A549 (cell line): Measurements from ENCODE around the gene ARHGAP18. TPM values are rescaled to one million over a fixed set of nuclear protein-coding genes. Genes with fewer than 3 reads are reported as not detected.

ENCODE experiments used
- ATAC-seq, 2 experiments: fragments of 200-7000 bp in 1 of 2; fragments of >200 bp in 1 of 2; cut with Nextera tagmentation in 1 of 2; cut with Tn5 transposase in 1 of 2; 3 replicates each; pipeline versions ENCODE4 v1.8.0 to v1.9.1; 2018 to 2020; ENCODE audit warnings: mild to moderate bottlenecking in 1 of 2, moderate library complexity in 1 of 2
- CTCF ChIA-PET: fragments of 300-600 bp; sonication (Branson Sonifier 250); formaldehyde crosslinking; extraction: SDS; loops from one replicate; lab custom pipeline; 2021; ENCODE audit warnings: antibody characterized with exemption, inconsistent platforms; lab: Yijun Ruan, JAX
- POLR2A ChIA-PET: fragments of 350-600 bp; formaldehyde crosslinking; extraction: SDS; loops from one replicate; lab custom pipeline; 2021; ENCODE audit warnings: antibody characterized with exemption, inconsistent platforms; lab: Yijun Ruan, JAX
- DNase-seq, 2 experiments: peaks; one replicate each; pipeline versions ENCODE4 v3.0.0 to v3.0.0-alpha.2; 2011 to 2016; ENCODE audit warnings: low read depth in 1 of 2, low spot score in 1 of 2
- FAIRE-seq: peaks from 2 replicates; lab custom pipeline; 2011; peaks lifted over from hg19 to GRCh38; lab: Jason Lieb, UNC
- H3K27ac ChIP-seq, 2 experiments: fragments of >200 bp; sonication (Bioruptor Twin); formaldehyde crosslinking; 3 replicates each; pipeline ENCODE4 v1.5.1; 2016 to 2017
- H3K4me1 ChIP-seq: fragments of >200 bp; sonication (Bioruptor Twin); formaldehyde crosslinking; 3 replicates; pipeline ENCODE4 v1.6.1; 2016
- H3K4me2 ChIP-seq: fragments of >200 bp; sonication (Bioruptor Twin); formaldehyde crosslinking; 3 replicates; pipeline ENCODE4 v1.6.1; 2016
- H3K4me3 ChIP-seq: fragments of >200 bp; sonication (Bioruptor Twin); formaldehyde crosslinking; 3 replicates; pipeline ENCODE4 v1.5.1; 2016
- H3K9me3 ChIP-seq: fragments of >200 bp; sonication (Bioruptor Twin); formaldehyde crosslinking; 3 replicates; pipeline ENCODE4 v1.6.1; 2016
- BHLHE40 ChIP-seq: IDR thresholded peaks from 2 replicates; pipeline ENCODE4 v1.6.1; 2012; ENCODE audit warnings: low read depth, low read length, inconsistent platforms
- CBX2 ChIP-seq: fragments of 200-600 bp; sonication (generic); IDR thresholded peaks from 2 replicates; pipeline ENCODE4 v1.6.1; 2016; ENCODE audit warnings: low read depth, mild to moderate bottlenecking, borderline replicate concordance
- CEBPB ChIP-seq, 2 experiments: fragments of >200 bp in 1 of 2; sonication (Bioruptor Twin) in 1 of 2; formaldehyde crosslinking in 1 of 2; IDR thresholded peaks; 2 replicates each; pipeline ENCODE4 v1.6.1; 2012 to 2016
- CHD2 ChIP-seq: fragments of 150-350 bp; IDR thresholded peaks from 2 replicates; pipeline ENCODE4 v1.6.1; 2014; ENCODE audit warnings: low read length; ENCODE audit not compliant: partially characterized antibody
- CHD4 ChIP-seq: fragments of 200-600 bp; sonication (generic); IDR thresholded peaks from 2 replicates; pipeline ENCODE4 v1.6.1; 2016; ENCODE audit warnings: antibody characterized with exemption, mild to moderate bottlenecking, borderline replicate concordance
- EP300 ChIP-seq, 2 experiments: fragments of >200 bp; sonication (Bioruptor Twin); formaldehyde crosslinking; IDR thresholded peaks; 2 replicates in 1 of 2; 3 replicates in 1 of 2; pipeline ENCODE4 v1.6.1; 2016 to 2017
- FOSB ChIP-seq: fragments of 250-450 bp; sonication (Bioruptor Pico); IDR thresholded peaks from 2 replicates; pipeline ENCODE4 v1.5.0; 2020; ENCODE audit warnings: mild to moderate bottlenecking, moderate library complexity
- FOSL2 ChIP-seq, 2 experiments: fragments of 450-650 bp in 1 of 2; fragments of >200 bp in 1 of 2; sonication (Bioruptor Twin) in 1 of 2; formaldehyde crosslinking; IDR thresholded peaks; 2 replicates each; pipeline versions ENCODE4 v1.5.0 to v1.6.1; 2016 to 2020; ENCODE audit warnings: mild to moderate bottlenecking in 1 of 2, moderate library complexity in 1 of 2
- FOXS1 ChIP-seq: fragments of 250-450 bp; sonication (Bioruptor Pico); IDR thresholded peaks from 2 replicates; pipeline ENCODE4 v1.5.0; 2020; ENCODE audit warnings: mild to moderate bottlenecking, moderate library complexity
- HOXB5 ChIP-seq: fragments of 250-450 bp; sonication (Bioruptor Pico); IDR thresholded peaks from 2 replicates; pipeline ENCODE4 v1.5.0; 2020; ENCODE audit warnings: mild to moderate bottlenecking, moderate library complexity
- JUN ChIP-seq, 2 experiments: fragments of >200 bp; sonication (Bioruptor Twin); formaldehyde crosslinking; IDR thresholded peaks; 2 replicates in 1 of 2; 3 replicates in 1 of 2; pipeline ENCODE4 v1.6.1; 2016 to 2017
- KDM5A ChIP-seq: fragments of 200-600 bp; sonication (generic); IDR thresholded peaks from 2 replicates; pipeline ENCODE4 v1.6.1; 2016; ENCODE audit warnings: antibody characterized with exemption, mild to moderate bottlenecking
- MAFK ChIP-seq: fragments of 450-650 bp; IDR thresholded peaks from 2 replicates; pipeline ENCODE4 v1.6.1; 2014; ENCODE audit not compliant: partially characterized antibody
- MAZ ChIP-seq: fragments of 150-350 bp; IDR thresholded peaks from 2 replicates; pipeline ENCODE4 v1.6.1; 2014; ENCODE audit warnings: antibody characterized with exemption, low read depth, low read length, borderline replicate concordance
- MYC ChIP-seq: IDR thresholded peaks from 2 replicates; pipeline ENCODE4 v1.6.1; 2012; ENCODE audit warnings: mild to moderate bottlenecking, inconsistent platforms, low read length, improper control_type of control experiment, borderline replicate concordance
- NFE2L2 ChIP-seq: fragments of 150-350 bp; conservative IDR thresholded peaks from 2 replicates; pipeline ENCODE4 v1.6.1; 2014; ENCODE audit warnings: low read length
- NR3C1 ChIP-seq: fragments of >200 bp; sonication (Bioruptor Twin); formaldehyde crosslinking; IDR thresholded peaks from 3 replicates; pipeline ENCODE4 v1.6.1; 2017
- POLR2A ChIP-seq: IDR thresholded peaks from 2 replicates; pipeline ENCODE4 v1.6.1; 2012; ENCODE audit warnings: mild to moderate bottlenecking, low read length
- RAD21 ChIP-seq, 2 experiments: fragments of >200 bp in 1 of 2; sonication (Bioruptor Twin) in 1 of 2; formaldehyde crosslinking in 1 of 2; IDR thresholded peaks in 1 of 2; conservative IDR thresholded peaks in 1 of 2; 2 replicates in 1 of 2; 3 replicates in 1 of 2; pipeline ENCODE4 v1.6.1; 2012 to 2018; ENCODE audit warnings: inconsistent platforms in 1 of 2
- RFX5 ChIP-seq: fragments of 450-650 bp; IDR thresholded peaks from 2 replicates; pipeline ENCODE4 v1.7.1; 2014; ENCODE audit warnings: antibody characterized with exemption, mild to moderate bottlenecking, moderate library complexity
- TFCP2L1 ChIP-seq: fragments of 250-450 bp; sonication (Bioruptor Pico); IDR thresholded peaks from 2 replicates; pipeline ENCODE4 v1.5.0; 2021; ENCODE audit warnings: mild to moderate bottlenecking
- TP53 ChIP-seq: fragments of 250-450 bp; sonication (Bioruptor Pico); IDR thresholded peaks from 2 replicates; pipeline ENCODE4 v1.5.0; 2021; ENCODE audit warnings: mild to moderate bottlenecking, moderate library complexity
- ZC3H11A ChIP-seq: fragments of 450-650 bp; IDR thresholded peaks from 2 replicates; pipeline ENCODE4 v1.6.1; 2014; ENCODE audit warnings: antibody characterized with exemption, mild to moderate bottlenecking
- WGBS: methylation state at CpG from one replicate; pipeline ENCODE4 v1.1.6; 2017; ENCODE audit errors: missing lambda C conversion rate; 5-methylcytosine and 5-hydroxymethylcytosine counted together
- polyA plus RNA-seq, 4 experiments: library from polyadenylated mRNA; depleted of rRNA in 3 of 4; stranded (reverse); fragments of >200 nt; fragmentation: RNase III in 1 of 4; extraction: RNeasy Plus Mini Kit Qiagen cat#74134 plus additional on column Dnase treatment in 1 of 4; gene quantifications; 2 replicates in 3 of 4; 3 replicates in 1 of 4; pipeline ENCODE4 v1.2.3, GENCODE V29; 2011 to 2017
- TF ChIP-seq, protein P1 (sequence below): fragments of 250-450 bp; sonication (Bioruptor Pico); IDR thresholded peaks from 2 replicates; pipeline ENCODE4 v1.5.0; 2020; ENCODE audit warnings: low read depth, mild to moderate bottlenecking, moderate library complexity
- TF ChIP-seq, protein P2 (sequence below): fragments of >200 bp; sonication (Bioruptor Twin); formaldehyde crosslinking; IDR thresholded peaks from 2 replicates; pipeline ENCODE4 v1.6.1; 2016
- TF ChIP-seq, protein P3 (sequence below): IDR thresholded peaks from 2 replicates; pipeline ENCODE4 v1.6.1; 2012
- TF ChIP-seq, protein P4 (sequence below): IDR thresholded peaks from 2 replicates; pipeline ENCODE4 v1.6.1; 2012; ENCODE audit warnings: low read depth, borderline replicate concordance
- TF ChIP-seq, protein P5 (sequence below): fragments of 150-350 bp; IDR thresholded peaks from 2 replicates; pipeline ENCODE4 v1.6.1; 2014; ENCODE audit warnings: low read depth, mild to moderate bottlenecking, low read length

The ARHGAP18 gene
- polyA plus RNA-seq, 2 of the 4 experiments (the other 2 are of a cell fraction): 11.2 to 16.7 TPM

DNA sequence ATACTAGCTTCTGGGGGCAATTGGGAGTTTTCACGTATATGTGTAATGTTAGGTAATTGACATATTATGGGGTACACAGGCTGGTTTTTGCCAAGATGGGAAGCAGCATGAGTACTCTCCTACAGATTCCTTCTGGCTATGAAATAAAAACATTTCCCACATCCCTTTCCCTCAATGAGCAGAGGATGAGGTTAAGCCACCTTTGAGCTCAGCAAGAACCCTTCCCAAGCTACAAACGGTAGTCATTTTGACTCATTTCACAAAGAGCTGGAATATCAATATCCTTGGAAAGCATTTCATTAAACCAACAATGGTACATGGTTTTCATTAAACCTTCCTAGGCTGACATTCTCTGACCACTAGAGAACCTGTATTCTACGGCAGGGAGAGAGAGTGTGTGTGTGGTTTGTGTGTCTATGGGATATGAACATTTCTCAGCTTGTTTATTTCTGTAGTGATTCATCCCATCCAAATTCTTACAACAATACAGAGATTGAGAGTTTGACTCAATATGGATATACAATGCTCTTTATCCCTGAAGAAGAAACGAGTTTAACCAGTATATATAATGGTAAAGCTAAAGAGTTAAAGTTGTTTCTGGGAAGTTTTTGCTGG lies 119.5 kb downstream of the ARHGAP18 start:
- FAIRE-seq (no peak), ATAC-seq (no peak), DNase-seq (no peak)
- H3K4me2 ChIP-seq: no peak overlapping the region
- 74% methylated on average over 4 of the region's 4 CpGs for WGBS
- ChIA-PET POLR2A (no interaction called here), CTCF (interaction anchor here (1.0 to 2.9 kb wide), 3 partner anchors 8 to 140 kb away, joined by 3 to 17 read pairs (median 6); no protein-coding TSS in a partner anchor)
- 0 out of 3 replicates have a peak, but pooled peaks cover 6% of the 10 kb centered on the region for H3K4me1 ChIP-seq
- H3K4me3 ChIP-seq: no peak overlapping the region
- no peak overlapping the region for H3K27ac ChIP-seq
- TF ChIP-seq HOXB5: no peak
- TF ChIP-seq FOSB (CRISPR knock-in tag): no peak
- no peak for TF ChIP-seq CHD4
- TF ChIP-seq, protein P1, sequence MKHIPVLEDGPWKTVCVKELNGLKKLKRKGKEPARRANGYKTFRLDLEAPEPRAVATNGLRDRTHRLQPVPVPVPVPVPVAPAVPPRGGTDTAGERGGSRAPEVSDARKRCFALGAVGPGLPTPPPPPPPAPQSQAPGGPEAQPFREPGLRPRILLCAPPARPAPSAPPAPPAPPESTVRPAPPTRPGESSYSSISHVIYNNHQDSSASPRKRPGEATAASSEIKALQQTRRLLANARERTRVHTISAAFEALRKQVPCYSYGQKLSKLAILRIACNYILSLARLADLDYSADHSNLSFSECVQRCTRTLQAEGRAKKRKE: no peak
- TF ChIP-seq RAD21 (conservative IDR thresholded peaks at IDR 0.05 in 1 of 2, IDR thresholded peaks at IDR 0.05 in 1 of 2): no peak
- no peak for TF ChIP-seq NFE2L2
- TF ChIP-seq FOSL2 (IDR thresholded peaks at IDR 0.05): no peak
- no peak for TF ChIP-seq FOSL2 (CRISPR knock-in tag; IDR thresholded peaks at IDR 0.05)
- no peak for TF ChIP-seq CBX2
- TF ChIP-seq EP300 (IDR thresholded peaks at IDR 0.05): no peak
- TF ChIP-seq JUN (IDR thresholded peaks at IDR 0.05): no peak
- no peak for TF ChIP-seq RFX5
- no peak for TF ChIP-seq BHLHE40
- TF ChIP-seq NR3C1: no peak
- no peak for TF ChIP-seq CHD2
- TF ChIP-seq POLR2A: no peak
- TF ChIP-seq FOXS1 (CRISPR knock-in tag): no peak
- H3K9me3 ChIP-seq: no peaks in the 10 kb centered on the region

DNA sequence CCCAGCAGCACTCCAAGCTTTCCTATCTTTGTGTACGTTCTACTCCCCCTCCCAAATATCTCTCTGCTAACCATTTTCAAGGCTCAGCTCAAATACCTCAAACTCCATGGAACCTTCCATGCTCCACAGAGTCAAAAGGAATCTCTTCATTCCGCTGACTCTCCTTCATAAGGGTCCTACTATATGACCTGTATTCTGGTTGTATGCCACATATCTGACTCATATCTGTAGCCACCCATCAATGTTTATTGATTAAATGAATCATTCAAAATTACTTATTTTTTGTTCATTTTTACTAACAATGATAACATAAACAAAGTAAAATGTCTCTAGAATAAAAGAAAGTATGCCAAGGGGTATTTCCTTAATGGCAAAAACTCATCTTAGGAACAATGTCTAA lies 123.2 kb downstream of the ARHGAP18 start:
- TF ChIP-seq KDM5A (no peak), MAFK (no peak), TFCP2L1 (no peak), ZC3H11A (no peak), NR3C1 (no peak), MAZ (no peak), TP53 (CRISPR knock-in tag) (no peak), EP300 (IDR thresholded peaks at IDR 0.05) (no peak), MYC (no peak), RFX5 (no peak), CEBPB (IDR thresholded peaks at IDR 0.05) (no peak), FOXS1 (CRISPR knock-in tag) (no peak), JUN (IDR thresholded peaks at IDR 0.05) (no peak)
- TF ChIP-seq, protein P1: no peak
- TF ChIP-seq, protein P2, sequence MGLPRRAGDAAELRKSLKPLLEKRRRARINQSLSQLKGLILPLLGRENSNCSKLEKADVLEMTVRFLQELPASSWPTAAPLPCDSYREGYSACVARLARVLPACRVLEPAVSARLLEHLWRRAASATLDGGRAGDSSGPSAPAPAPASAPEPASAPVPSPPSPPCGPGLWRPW: no peak
- TF ChIP-seq, protein P3, sequence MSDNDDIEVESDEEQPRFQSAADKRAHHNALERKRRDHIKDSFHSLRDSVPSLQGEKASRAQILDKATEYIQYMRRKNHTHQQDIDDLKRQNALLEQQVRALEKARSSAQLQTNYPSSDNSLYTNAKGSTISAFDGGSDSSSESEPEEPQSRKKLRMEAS: no peak
- TF ChIP-seq, protein P4, sequence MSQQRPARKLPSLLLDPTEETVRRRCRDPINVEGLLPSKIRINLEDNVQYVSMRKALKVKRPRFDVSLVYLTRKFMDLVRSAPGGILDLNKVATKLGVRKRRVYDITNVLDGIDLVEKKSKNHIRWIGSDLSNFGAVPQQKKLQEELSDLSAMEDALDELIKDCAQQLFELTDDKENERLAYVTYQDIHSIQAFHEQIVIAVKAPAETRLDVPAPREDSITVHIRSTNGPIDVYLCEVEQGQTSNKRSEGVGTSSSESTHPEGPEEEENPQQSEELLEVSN: no peak
- TF ChIP-seq, protein P5, sequence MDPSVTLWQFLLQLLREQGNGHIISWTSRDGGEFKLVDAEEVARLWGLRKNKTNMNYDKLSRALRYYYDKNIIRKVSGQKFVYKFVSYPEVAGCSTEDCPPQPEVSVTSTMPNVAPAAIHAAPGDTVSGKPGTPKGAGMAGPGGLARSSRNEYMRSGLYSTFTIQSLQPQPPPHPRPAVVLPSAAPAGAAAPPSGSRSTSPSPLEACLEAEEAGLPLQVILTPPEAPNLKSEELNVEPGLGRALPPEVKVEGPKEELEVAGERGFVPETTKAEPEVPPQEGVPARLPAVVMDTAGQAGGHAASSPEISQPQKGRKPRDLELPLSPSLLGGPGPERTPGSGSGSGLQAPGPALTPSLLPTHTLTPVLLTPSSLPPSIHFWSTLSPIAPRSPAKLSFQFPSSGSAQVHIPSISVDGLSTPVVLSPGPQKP: no peak
- Histone ChIP-seq H3K27ac (no peak overlapping the region), H3K4me2 (no peak overlapping the region), H3K9me3 (no peaks in the 10 kb centered on the region), H3K4me3 (no peak overlapping the region), H3K4me1 (no peaks in the 10 kb centered on the region)
- ChIA-PET CTCF (interaction anchor here (1.0 kb wide), 1 partner anchor 12 kb away, joined by 5 read pairs; no protein-coding TSS in a partner anchor), POLR2A (no interaction called here)
- DNase-seq: no peak
- ATAC-seq: no peak
- FAIRE-seq: no peak
- WGBS: 88% methylated on average over 2 of the region's 2 CpGs
